SJSA1 (cell line): Measurements from ENCODE around the gene CHMP1A. TPM values are rescaled to one million over a fixed set of nuclear protein-coding genes. Genes with fewer than 3 reads are reported as not detected.
"Not testable (repeated sequence)": the region's sequence is repeated elsewhere in the genome, so short reads cannot be mapped to it uniquely, and the experiment has no call there.

Source experiments
- DNase-seq, 2 experiments: peaks; one replicate each; pipeline ENCODE4 v3.0.0-alpha.2; 2015 to 2020; ENCODE audit warnings: low spot score in 2 of 2, low read depth in 1 of 2
- H3K27ac ChIP-seq: fragments of 250-450 bp; sonication (Bioruptor Pico); 2 replicates; pipeline ENCODE4 v1.5.1; 2020; ENCODE audit warnings: mild to moderate bottlenecking, moderate library complexity
- H3K27me3 ChIP-seq: fragments of 250-450 bp; sonication (Bioruptor Pico); replicated peaks from 2 replicates; pipeline ENCODE4 v1.5.1; 2020; ENCODE audit warnings: mild to moderate bottlenecking, moderate library complexity
- H3K36me3 ChIP-seq: fragments of 250-450 bp; sonication (Bioruptor Pico); 2 replicates; pipeline ENCODE4 v1.5.1; 2020; ENCODE audit warnings: mild to moderate bottlenecking
- H3K4me1 ChIP-seq: fragments of 250-450 bp; sonication (Bioruptor Pico); replicated peaks from 2 replicates; pipeline ENCODE4 v1.6.1; 2021; ENCODE audit warnings: mild to moderate bottlenecking
- H3K4me3 ChIP-seq: fragments of 250-450 bp; sonication (Bioruptor Pico); 2 replicates; pipeline ENCODE4 v1.5.1; 2020; ENCODE audit warnings: mild to moderate bottlenecking
- H3K9me3 ChIP-seq: fragments of 250-450 bp; sonication (Bioruptor Pico); replicated peaks from 2 replicates; pipeline ENCODE4 v1.5.1; 2020; ENCODE audit warnings: mild to moderate bottlenecking
- total RNA-seq: library from RNA; depleted of rRNA; stranded (reverse); fragments of >200 nt; shearing (Covaris generic); gene quantifications from 2 replicates; pipeline ENCODE4 v1.2.3, GENCODE V29; 2014

The CHMP1A gene
- total RNA-seq, 1 experiment from 2014 or later = 91.1 TPM

DNA sequence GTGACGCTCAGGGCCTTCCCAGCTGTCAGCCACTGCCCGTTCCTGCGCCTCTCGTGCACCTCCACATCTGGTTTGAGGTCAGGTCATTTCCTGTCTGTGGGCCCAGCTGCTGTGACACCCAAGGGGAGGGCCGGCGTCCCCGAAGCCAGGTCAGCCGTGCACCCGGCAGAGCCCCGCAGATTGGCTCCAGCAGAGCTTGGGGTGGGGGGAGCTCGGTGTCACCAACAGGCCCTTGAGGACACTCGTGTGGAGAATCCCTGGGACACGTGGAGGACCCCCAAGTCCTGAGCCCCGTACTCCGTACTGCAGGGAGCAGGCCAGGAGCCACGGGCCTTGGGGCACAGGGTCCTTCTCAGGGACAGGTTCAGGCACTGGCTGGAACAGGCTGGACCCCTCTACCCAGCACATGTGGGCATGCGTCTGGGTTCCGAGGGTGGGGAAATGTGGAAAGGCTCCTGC is 39.2 kb upstream of the CHMP1A start:
- peaks cover 51% of the 10 kb centered on the region for H3K36me3 ChIP-seq
- no peaks in the 10 kb centered on the region for H3K9me3 ChIP-seq
- DNase-seq = no peak
- H3K4me1 ChIP-seq = peaks cover 16% of the 10 kb centered on the region
- H3K27ac ChIP-seq = no peak overlapping the region
- no peak overlapping the region for H3K4me3 ChIP-seq
- no peaks in the 10 kb centered on the region for H3K27me3 ChIP-seq

- Histone ChIP-seq H3K4me3 (no peak overlapping the region), H3K27me3 (no peaks in the 10 kb centered on the region), H3K9me3 (no peaks in the 10 kb centered on the region), H3K4me1 (peaks cover 14% of the 10 kb centered on the region), H3K27ac (no peak overlapping the region), H3K36me3 (peaks cover 58% of the 10 kb centered on the region)
- DNase-seq = no peak
Measured at GRCh38 chr16:89695875-89696669, 38.6 kb upstream of the CHMP1A start.

DNA sequence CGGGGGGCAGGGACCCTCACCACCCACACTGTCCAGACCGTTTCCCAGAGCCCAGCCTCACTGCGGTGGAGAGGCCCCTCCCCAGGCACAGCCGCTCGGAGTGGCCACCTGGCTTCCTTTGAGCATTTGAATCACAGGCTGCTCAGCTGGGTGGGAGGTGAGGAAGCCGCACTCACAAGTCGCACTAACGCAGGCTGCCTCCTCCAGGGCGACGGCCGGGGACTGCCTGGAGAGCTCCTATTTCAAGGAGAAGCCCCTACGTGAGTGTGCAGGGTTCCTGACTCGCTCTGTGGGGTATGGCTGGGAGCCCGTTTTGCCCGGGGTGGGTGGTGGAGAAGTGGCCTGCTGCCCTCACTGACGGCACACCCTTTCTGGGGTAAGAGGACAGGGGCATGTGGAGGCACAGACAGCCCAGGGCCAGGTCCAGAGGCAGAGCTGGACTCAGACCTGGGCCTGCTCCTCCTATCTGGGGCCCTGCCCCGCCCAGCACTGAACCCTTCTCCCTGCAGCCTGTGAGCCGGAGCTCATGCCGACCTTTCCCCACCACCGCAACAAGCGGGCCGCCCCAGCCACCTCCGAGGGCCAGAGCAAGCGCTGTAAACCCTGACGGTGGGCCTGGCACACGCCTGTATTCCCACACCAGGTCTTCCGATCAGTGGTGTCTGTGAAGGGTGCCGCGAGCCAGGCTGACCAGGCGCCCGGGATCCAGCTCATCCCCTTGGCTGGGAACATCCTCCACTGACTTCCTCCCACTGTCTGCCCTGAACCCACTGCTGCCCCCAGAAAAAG is 37.8 kb upstream of the CHMP1A start:
- H3K9me3 ChIP-seq = no peaks in the 10 kb centered on the region
- no peaks in the 10 kb centered on the region for H3K27me3 ChIP-seq
- no peak for DNase-seq
- peaks cover 61% of the 10 kb centered on the region for H3K36me3 ChIP-seq
- H3K4me1 ChIP-seq = peaks cover 6% of the 10 kb centered on the region
- no peak overlapping the region for H3K27ac ChIP-seq
- H3K4me3 ChIP-seq = no peak overlapping the region

DNA sequence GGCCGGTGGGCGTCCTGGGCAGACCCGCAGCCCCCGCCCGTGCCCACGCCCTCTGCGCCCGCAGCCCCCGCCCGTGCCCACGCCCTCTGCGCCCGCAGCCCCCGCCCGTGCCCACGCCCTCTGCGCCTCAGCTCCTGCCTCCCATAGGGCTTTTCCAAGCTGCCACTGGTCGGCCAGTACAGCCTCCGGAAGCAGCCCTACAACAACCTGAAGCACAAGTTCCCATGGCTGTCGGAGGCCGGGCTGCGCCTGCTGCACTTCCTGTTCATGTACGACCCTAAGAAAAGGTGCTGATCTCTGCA is 37.2 kb upstream of the CHMP1A start:
- not testable (repeated sequence) for H3K27me3 ChIP-seq, H3K4me1 ChIP-seq, H3K27ac ChIP-seq, H3K4me3 ChIP-seq, DNase-seq, H3K9me3 ChIP-seq
- peaks cover 66% of the 10 kb centered on the region for H3K36me3 ChIP-seq

- H3K27me3 ChIP-seq = no peaks in the 10 kb centered on the region
- DNase-seq = no peak
- no peak overlapping the region for H3K4me3 ChIP-seq
- peaks cover 71% of the 10 kb centered on the region for H3K36me3 ChIP-seq
- no peak overlapping the region for H3K27ac ChIP-seq
- H3K9me3 ChIP-seq = no peaks in the 10 kb centered on the region
- H3K4me1 ChIP-seq = no peaks in the 10 kb centered on the region
Measured at GRCh38 chr16:89693931-89694783, 36.6 kb upstream of the CHMP1A start.

DNA sequence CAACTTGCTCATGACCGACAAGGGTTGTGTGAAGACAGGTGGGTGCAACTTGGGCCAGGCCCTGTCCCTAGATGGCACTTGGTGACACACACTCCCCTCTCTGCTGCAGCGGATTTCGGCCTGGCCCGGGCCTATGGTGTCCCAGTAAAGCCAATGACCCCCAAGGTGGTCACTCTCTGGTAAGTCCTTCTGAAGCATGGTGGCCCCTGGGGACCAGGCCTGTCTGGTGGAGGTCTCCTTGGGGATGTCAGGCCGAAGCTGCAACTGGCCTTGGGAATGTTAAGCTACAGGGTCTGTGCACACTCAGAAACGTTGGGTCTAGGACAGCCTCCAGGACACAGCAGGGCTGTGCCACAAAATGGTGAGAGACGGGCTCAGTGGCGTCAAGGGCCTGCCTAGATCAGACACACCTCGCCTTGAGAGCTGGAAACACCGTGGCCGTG is 35.8 kb upstream of the CHMP1A start:
- DNase-seq = no peak
- H3K27me3 ChIP-seq = no peaks in the 10 kb centered on the region
- H3K36me3 ChIP-seq = peaks cover 73% of the 10 kb centered on the region
- no peak overlapping the region for H3K27ac ChIP-seq
- H3K4me1 ChIP-seq = no peaks in the 10 kb centered on the region
- H3K9me3 ChIP-seq = no peaks in the 10 kb centered on the region
- no peak overlapping the region for H3K4me3 ChIP-seq

DNA sequence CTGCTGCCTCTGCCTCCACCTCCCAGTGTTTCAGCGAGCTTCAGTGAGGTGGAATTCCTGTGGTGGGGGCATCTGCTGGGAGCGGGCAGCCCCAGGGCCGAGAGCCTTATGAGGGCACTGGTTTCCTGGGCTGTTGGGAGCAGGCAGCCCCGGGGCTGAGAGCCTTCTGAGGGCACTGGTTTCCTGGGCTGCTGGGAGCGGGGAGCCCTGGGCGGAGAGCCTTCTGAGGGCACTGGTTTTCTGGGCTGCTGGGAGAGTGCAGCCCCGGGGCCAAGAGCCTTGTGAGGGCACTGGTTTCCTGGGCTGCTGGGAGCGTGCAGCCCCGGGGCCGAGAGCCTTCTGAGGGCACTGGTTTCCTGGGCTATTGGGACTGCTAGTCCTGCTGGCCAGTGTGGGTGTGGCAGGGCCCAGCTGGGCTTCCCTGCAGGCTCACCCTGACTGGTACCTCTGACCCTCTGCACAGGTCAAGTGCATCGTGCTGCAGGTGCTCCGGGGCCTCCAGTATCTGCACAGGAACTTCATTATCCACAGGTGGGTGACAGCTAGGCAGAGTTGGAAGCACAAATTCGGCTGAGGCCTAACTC is 34.6 kb upstream of the CHMP1A start:
- H3K4me3 ChIP-seq = no peak overlapping the region
- no peak overlapping the region for H3K27ac ChIP-seq
- H3K27me3 ChIP-seq = no peaks in the 10 kb centered on the region
- H3K36me3 ChIP-seq = peaks cover 69% of the 10 kb centered on the region
- no peaks in the 10 kb centered on the region for H3K9me3 ChIP-seq
- peaks cover 8% of the 10 kb centered on the region for H3K4me1 ChIP-seq
- no peak for DNase-seq

DNA sequence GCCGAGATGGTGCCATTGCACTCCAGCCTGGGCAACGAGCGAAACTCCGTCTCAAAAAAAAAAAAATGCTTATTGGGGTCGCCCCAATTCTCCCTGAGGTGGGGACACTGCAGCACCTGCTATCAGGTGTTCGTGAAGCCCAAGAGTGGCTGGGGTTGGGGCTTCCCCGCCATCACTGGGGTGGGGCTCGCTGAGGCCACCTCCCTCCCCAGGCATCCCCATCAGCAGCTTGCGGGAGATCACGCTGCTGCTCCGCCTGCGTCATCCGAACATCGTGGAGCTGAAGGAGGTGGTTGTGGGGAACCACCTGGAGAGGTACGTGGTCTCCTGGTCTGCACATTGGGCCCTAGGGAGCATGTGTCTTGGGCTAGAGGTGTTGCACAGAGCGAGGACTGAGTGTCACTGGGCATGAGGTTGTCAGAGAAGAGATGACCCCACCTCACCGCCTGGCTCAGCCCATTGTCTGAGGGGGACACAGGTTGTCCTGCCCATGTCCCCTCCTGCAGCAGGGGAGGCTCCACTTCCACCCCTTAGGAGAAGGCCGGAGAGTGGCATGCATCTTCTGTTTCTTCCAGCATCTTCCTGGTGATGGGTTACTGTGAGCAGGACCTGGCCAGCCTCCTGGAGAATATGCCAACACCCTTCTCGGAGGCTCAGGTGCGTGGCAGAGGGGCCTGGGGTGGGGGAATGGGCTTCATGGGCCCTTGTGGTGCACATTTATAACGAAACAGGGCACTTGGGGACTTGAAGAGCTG is 33.9 kb upstream of the CHMP1A start:
- Histone ChIP-seq H3K9me3 (no peaks in the 10 kb centered on the region), H3K36me3 (peaks cover 63% of the 10 kb centered on the region), H3K27me3 (no peaks in the 10 kb centered on the region), H3K4me1 (peaks cover 8% of the 10 kb centered on the region), H3K4me3 (no peak overlapping the region), H3K27ac (no peak overlapping the region)
- DNase-seq = no peak

GRCh38 chr16:89690392-89690901 is 32.9 kb upstream of the CHMP1A start:
- Histone ChIP-seq H3K27me3 (no peaks in the 10 kb centered on the region), H3K36me3 (peaks cover 56% of the 10 kb centered on the region), H3K4me3 (no peak overlapping the region), H3K9me3 (no peaks in the 10 kb centered on the region; the same call in 1 of the 2 replicates), H3K27ac (no peak overlapping the region), H3K4me1 (peaks cover 8% of the 10 kb centered on the region)
- no peak for DNase-seq

GRCh38 chr16:89689621-89690020 is 32.1 kb upstream of the CHMP1A start:
- not testable (repeated sequence) for DNase-seq, H3K4me3 ChIP-seq, H3K27ac ChIP-seq, H3K4me1 ChIP-seq, H3K27me3 ChIP-seq, H3K9me3 ChIP-seq
- peaks cover 49% of the 10 kb centered on the region for H3K36me3 ChIP-seq

DNA sequence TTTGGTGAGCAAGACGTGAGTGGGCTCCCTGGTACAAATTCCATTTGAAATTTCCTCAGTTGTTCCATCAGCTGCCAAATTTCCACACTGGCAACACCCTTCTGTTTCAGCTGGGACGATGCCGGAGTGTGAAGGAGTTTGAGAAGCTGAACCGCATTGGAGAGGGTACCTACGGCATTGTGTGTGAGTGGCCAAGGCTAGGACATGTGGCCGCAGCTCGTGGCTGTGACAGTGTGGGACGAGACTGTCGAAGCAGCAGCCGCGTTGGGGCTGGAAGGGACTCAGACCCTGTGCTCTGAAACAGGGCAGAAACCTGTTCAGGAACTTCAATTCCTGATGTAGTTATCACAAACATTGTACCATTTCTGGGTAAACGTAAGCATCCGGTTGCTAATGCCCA is 31.6 kb upstream of the CHMP1A start:
- H3K4me1 ChIP-seq = peaks cover 8% of the 10 kb centered on the region
- H3K27me3 ChIP-seq = no peaks in the 10 kb centered on the region
- H3K36me3 ChIP-seq = peaks cover 46% of the 10 kb centered on the region
- no peak for DNase-seq
- H3K27ac ChIP-seq = no peak overlapping the region
- no peak overlapping the region for H3K4me3 ChIP-seq
- no peaks in the 10 kb centered on the region; the same call in 1 of the 2 replicates for H3K9me3 ChIP-seq

DNA sequence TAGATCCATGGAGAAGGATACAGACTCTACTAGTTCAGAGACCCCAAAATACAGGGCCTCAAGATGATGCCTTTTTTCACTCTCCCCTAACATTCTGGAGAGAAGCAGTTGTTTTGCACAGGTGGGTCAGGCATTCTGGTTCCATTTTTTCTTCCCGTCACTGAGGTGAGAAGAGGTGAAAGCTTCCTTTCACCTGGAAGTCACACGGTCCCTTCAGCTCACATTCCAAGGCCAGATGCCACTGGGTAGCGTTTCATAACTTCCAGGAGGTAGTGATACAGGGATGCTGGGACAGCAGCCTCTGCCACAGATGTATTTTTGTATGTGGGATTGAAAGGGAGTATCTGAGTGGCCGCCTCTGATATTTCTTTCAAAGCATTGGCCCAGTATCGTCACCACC is 30.9 kb upstream of the CHMP1A start:
- DNase-seq = no peak
- Histone ChIP-seq H3K4me1 (peaks cover 8% of the 10 kb centered on the region), H3K4me3 (no peak overlapping the region)

More for the DNA sequence above, 30.9 kb upstream of the CHMP1A start:
- Histone ChIP-seq H3K36me3 (peaks cover 38% of the 10 kb centered on the region), H3K27me3 (no peaks in the 10 kb centered on the region), H3K9me3 (no peaks in the 10 kb centered on the region; the same call in 1 of the 2 replicates), H3K27ac (no peak overlapping the region)
